Anterior cingulate cortex (tissue), 58 donors: ENCODE measurements around the gene AURKA.
"Not testable (repeated sequence)": the region's sequence is repeated elsewhere in the genome, so short reads cannot be mapped to it uniquely, and the experiment has no call there.

Experiments
- DNase-seq, 58 donors: peaks; one replicate each; lab custom pipeline; 2025; lab: John Stamatoyannopoulos, UW

The AURKA gene

GRCh38 chr20:56392881-56393482, 967 bp upstream of the AURKA start:
- no peak for DNase-seq

DNA sequence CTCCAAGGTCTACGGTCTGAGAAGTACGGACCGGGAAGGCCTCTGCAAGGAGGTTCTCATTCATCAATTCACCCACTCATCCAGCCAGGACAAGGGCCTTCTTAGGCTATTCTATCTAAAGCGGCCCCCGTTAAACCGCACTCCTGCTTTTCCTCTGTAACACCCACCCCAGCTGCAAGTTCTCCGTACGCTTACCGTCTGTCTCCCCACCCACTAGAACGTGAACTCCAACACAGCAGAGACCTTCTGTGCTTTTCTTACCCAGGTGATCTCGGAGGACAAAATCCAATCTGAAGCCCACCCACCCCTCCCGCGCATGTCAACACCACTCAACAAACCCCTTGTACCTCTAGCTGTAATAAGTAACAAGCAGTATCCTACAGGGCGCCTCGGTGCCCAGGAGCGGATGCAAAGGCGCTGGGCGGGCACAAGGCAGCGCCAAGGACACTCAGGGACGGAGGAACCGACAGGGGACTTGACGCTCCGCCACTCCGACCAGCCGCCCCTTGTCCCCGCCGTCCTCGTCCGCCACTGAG, 351 bp downstream of the AURKA start:
- DNase-seq: peak in 1 of 58 donors; percentile 35

GRCh38 chr20:56391037-56391436, 978 bp downstream of the AURKA start:
- DNase-seq: no peak

DNA sequence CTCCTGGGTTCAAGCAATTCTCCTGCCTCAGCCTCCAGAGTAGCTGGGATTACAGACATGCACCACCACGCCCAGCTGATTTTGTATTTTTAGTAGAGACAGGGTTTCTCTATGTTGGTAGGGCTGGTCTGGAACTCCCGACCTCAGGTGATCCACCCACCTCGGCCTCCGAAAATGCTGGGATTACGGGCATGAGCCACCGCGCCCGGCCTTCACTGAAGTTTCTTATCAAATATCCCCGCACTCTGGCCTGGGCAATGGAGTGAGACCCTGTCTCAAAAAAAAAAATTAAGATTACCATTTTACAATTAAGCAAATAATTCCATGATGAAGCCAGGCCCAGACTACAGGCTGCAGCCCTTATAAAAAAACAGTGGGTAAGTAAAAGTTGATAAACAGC, 1.6 kb downstream of the AURKA start:
- not testable (repeated sequence) for DNase-seq

DNA sequence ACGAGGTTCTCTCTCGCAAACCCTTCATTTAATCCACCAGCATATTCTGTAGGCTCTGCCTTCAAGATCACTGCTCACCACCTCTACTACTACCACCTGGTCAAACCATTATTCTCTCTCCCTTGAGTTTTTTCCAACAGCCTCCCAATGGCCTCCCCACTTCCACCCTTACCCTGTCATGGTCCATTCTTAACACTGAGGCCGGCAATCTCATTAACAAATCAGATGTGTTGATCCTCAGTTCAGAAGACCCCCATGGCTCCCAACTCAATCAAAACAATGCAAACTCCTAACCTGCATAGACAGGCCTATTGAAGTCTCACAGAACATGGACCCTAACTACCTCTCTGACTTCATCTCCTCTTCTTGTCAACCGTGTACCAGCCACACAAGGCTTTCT, 2.2 kb downstream of the AURKA start:
- DNase-seq: no peak

GRCh38 chr20:56388882-56389281, 3.1 kb downstream of the AURKA start:
- no peak for DNase-seq

GRCh38 chr20:56386219-56386618, 5.8 kb downstream of the AURKA start:
- DNase-seq: no peak

DNA sequence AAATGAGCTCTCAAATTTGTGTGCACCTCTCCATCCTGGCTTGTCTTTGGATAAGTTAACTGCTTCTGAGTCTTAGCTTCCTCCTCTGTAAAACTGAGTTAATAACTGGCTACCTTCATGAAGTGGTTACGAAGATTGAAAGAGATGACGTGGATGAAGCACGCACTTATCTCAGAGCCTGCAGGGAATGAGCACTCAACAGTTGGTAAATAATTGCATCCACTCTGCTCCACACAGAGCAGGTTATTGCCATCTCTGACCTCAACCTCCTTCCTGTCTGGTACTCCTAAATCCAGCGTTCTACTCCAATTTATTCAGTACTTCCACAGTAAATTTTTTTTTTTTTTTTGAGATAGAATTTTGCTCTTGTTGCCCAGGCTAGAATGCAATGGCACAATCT, 6.9 kb downstream of the AURKA start:
- DNase-seq: no peak

DNA sequence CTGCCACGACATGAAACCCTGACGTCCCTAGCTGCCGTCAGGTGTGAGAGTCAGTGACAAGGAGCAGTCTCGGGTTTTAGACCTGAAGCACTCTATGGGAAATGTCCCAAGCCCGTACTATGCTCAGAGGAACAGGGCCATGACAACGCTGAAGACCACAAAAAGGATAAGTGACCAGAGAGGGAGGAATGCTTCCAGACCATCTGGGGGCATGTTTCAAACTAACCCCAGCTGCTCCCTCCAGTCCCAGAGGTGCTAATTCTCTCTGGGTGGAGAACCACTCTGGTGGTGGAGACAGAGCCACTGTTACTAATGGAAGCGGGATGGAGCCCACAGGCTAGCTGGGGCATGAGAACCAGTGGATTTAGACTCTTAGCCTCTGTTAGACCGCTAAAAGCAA, 8.7 kb downstream of the AURKA start:
- DNase-seq: no peak

GRCh38 chr20:56382696-56383095, 9.3 kb downstream of the AURKA start:
- DNase-seq: no peak

DNA sequence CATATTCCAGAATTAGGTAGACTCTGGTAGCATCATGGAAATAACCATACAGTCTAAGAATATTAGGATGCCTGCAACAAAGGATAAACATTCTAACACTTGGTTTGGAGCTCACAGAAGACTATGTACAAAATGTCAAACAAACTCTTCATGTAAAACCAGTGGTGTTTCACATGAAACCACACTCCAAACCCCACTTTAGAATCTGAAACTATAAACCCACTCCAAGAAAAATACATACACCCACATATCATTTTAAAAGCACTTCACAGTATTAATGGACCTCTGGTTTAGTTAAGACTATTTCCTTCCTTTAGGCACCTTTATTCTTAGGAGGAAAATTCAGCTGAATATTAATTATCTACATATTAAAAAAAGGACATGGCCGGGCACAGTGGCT, 10.5 kb downstream of the AURKA start:
- no peak for DNase-seq

DNA sequence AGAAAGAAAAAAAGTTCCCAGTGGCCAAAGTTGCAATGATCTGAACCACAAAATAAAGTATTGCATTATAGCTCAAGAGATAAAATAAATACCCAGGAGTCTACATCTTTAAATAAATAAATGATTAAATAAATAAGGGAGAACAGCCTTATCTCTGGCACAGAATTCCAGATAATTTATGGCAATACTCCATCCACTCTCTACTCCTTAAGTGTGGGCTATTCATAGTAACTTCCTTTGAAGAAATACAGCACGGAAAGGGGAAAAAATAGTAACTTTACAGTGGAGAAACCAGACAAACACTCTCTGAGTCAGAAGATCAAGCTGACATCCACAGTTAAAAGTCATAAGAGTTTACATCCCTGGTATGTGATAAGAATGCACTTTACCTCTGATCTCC, 11.6 kb downstream of the AURKA start:
- DNase-seq: no peak

DNA sequence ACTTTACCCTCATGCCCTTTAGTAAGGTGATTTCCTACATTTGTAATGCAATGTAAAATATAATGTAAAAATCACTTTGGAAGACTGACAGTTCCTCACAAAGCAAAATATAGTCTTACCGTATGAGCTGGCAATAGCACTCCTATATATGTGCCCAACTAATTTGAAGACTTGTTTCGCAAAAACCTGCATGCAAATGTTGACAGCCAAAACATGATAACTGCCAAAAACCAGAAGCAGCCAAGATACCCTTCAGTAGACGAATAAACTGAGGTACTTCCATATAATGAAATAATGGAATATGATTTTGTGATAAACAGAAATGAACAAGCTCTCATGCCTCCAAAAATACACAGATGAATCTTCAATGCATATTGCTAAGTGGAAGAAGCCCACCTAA, 13.6 kb downstream of the AURKA start:
- DNase-seq: no peak

- DNase-seq: no peak
Observed at GRCh38 chr20:56376331-56376730, 15.7 kb downstream of the AURKA start.

DNA sequence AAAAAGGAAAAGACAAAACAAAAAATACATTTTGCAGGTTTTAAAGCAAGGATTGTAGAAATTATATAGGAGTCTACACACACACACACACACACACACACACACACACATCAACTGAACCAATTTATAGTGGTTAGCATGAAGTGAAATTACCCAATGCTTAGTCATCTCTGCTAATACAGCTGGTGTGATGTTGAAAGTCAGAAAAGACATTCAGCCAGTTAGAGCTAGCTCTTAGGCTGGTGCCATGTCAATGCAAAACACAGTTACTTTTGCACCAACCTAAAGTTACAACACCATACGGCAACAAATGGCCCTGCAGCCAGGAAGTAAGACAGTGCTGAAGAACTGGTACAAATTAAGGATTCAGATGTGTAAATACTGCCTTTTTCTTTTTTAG, 18.1 kb downstream of the AURKA start:
- DNase-seq: no peak

- no peak for DNase-seq
Observed at GRCh38 chr20:56372850-56373249, 19.2 kb downstream of the AURKA start.

GRCh38 chr20:56371977-56372376, 20.0 kb downstream of the AURKA start:
- peak in 1 of 58 donors; percentile 11 for DNase-seq

- no peak for DNase-seq
Observed at GRCh38 chr20:56369179-56369578, 22.8 kb downstream of the AURKA start.

GRCh38 chr20:56368351-56369134, 23.5 kb downstream of the AURKA start:
- DNase-seq: peak in 15 of 58 donors; percentile 4 to 74 (median 31)

GRCh38 chr20:56363491-56363890, 28.5 kb downstream of the AURKA start:
- no peak for DNase-seq

DNA sequence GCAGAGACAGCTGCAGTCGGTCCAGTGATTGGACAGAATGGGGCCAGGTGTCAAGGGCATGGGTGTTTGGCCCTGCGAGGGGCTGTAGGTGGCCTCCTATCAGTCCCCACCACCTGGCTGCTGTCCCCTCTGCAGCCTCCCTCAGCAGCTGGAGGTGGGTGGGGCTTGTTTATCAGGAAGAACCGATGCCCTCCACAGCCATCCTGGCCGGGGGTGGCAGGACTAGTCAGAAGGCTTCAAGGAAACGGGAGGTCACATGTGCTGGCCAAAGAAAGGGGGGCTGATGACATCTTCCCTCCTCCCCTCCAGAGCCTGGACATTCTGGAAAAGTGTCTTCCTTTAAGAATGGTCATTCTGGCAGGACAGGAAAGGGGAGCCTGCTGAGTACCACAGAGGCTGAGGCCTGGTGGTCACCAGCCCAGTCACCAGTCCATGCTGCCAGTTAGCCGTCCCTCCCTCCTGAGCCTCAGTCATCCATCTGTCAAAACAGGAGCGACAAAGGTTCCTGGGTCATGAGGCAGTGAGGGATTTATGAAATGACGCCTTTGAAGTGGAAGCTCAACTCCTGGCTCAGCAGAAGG, 29.1 kb downstream of the AURKA start:
- DNase-seq: no peak

DNA sequence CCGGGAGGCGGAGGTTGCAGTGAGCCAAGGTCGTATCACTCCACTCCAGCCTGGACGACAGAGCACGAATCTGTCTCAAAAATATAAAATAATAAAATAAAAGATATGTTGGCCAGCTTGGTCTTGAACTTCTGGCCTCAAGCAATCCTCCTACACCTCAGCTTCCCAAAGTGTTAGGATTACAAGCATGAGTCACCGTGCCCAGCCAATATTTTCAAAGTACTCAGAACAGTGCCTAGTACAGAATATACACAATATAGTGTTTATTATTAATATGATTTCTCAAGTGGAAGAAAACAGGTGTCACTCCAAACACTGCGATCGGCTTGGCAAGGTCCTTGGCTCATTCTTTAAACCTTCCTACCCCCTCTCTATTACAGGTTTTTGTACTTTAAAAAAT, 30.1 kb downstream of the AURKA start:
- DNase-seq: no peak
